A549 (cell line): ENCODE results near the gene LEO1. TPM values are rescaled to one million over a fixed set of nuclear protein-coding genes. Genes with fewer than 3 reads are reported as not detected.

Experiments
- ATAC-seq, 2 experiments: fragments of 200-7000 bp in 1 of 2; fragments of >200 bp in 1 of 2; cut with Nextera tagmentation in 1 of 2; cut with Tn5 transposase in 1 of 2; 3 replicates each; pipeline versions ENCODE4 v1.8.0 to v1.9.1; 2018 to 2020; ENCODE audit warnings: mild to moderate bottlenecking in 1 of 2, moderate library complexity in 1 of 2
- CTCF ChIA-PET: fragments of 300-600 bp; sonication (Branson Sonifier 250); formaldehyde crosslinking; extraction: SDS; loops from one replicate; lab custom pipeline; 2021; ENCODE audit warnings: antibody characterized with exemption, inconsistent platforms; lab: Yijun Ruan, JAX
- POLR2A ChIA-PET: fragments of 350-600 bp; formaldehyde crosslinking; extraction: SDS; loops from one replicate; lab custom pipeline; 2021; ENCODE audit warnings: antibody characterized with exemption, inconsistent platforms; lab: Yijun Ruan, JAX
- DNase-seq, 2 experiments: peaks; one replicate each; pipeline versions ENCODE4 v3.0.0 to v3.0.0-alpha.2; 2011 to 2016; ENCODE audit warnings: low read depth in 1 of 2, low spot score in 1 of 2
- FAIRE-seq: peaks from 2 replicates; lab custom pipeline; 2011; peaks lifted over from hg19 to GRCh38; lab: Jason Lieb, UNC
- H3K27ac ChIP-seq, 2 experiments: fragments of >200 bp; sonication (Bioruptor Twin); formaldehyde crosslinking; 3 replicates each; pipeline ENCODE4 v1.5.1; 2016 to 2017
- H3K4me1 ChIP-seq: fragments of >200 bp; sonication (Bioruptor Twin); formaldehyde crosslinking; 3 replicates; pipeline ENCODE4 v1.6.1; 2016
- H3K4me2 ChIP-seq: fragments of >200 bp; sonication (Bioruptor Twin); formaldehyde crosslinking; 3 replicates; pipeline ENCODE4 v1.6.1; 2016
- H3K4me3 ChIP-seq: fragments of >200 bp; sonication (Bioruptor Twin); formaldehyde crosslinking; 3 replicates; pipeline ENCODE4 v1.5.1; 2016
- H3K9me3 ChIP-seq: fragments of >200 bp; sonication (Bioruptor Twin); formaldehyde crosslinking; 3 replicates; pipeline ENCODE4 v1.6.1; 2016
- ATOH8 ChIP-seq: fragments of 250-450 bp; sonication (Bioruptor Pico); IDR thresholded peaks from 2 replicates; pipeline ENCODE4 v1.5.0; 2020; ENCODE audit warnings: low read depth, mild to moderate bottlenecking, moderate library complexity
- BHLHE40 ChIP-seq: IDR thresholded peaks from 2 replicates; pipeline ENCODE4 v1.6.1; 2012; ENCODE audit warnings: low read depth, low read length, inconsistent platforms
- CBX2 ChIP-seq: fragments of 200-600 bp; sonication (generic); IDR thresholded peaks from 2 replicates; pipeline ENCODE4 v1.6.1; 2016; ENCODE audit warnings: low read depth, mild to moderate bottlenecking, borderline replicate concordance
- CEBPB ChIP-seq, 2 experiments: fragments of >200 bp in 1 of 2; sonication (Bioruptor Twin) in 1 of 2; formaldehyde crosslinking in 1 of 2; IDR thresholded peaks; 2 replicates each; pipeline ENCODE4 v1.6.1; 2012 to 2016
- CHD2 ChIP-seq: fragments of 150-350 bp; IDR thresholded peaks from 2 replicates; pipeline ENCODE4 v1.6.1; 2014; ENCODE audit warnings: low read length; ENCODE audit not compliant: partially characterized antibody
- CHD4 ChIP-seq: fragments of 200-600 bp; sonication (generic); IDR thresholded peaks from 2 replicates; pipeline ENCODE4 v1.6.1; 2016; ENCODE audit warnings: antibody characterized with exemption, mild to moderate bottlenecking, borderline replicate concordance
- CTCF ChIP-seq: fragments of >200 bp; sonication (Bioruptor Twin); formaldehyde crosslinking; IDR thresholded peaks from 3 replicates; pipeline ENCODE4 v1.5.1; 2016
- EHMT2 ChIP-seq: fragments of 200-600 bp; sonication (generic); IDR thresholded peaks from 2 replicates; pipeline ENCODE4 v1.6.1; 2016; ENCODE audit warnings: antibody characterized with exemption, low read depth, mild to moderate bottlenecking, moderate library complexity
- ESRRA ChIP-seq: fragments of 150-350 bp; IDR thresholded peaks from 2 replicates; pipeline ENCODE4 v1.6.1; 2014; ENCODE audit warnings: mild to moderate bottlenecking, low read length, borderline replicate concordance
- FOSL2 ChIP-seq, 2 experiments: fragments of 450-650 bp in 1 of 2; fragments of >200 bp in 1 of 2; sonication (Bioruptor Twin) in 1 of 2; formaldehyde crosslinking; IDR thresholded peaks; 2 replicates each; pipeline versions ENCODE4 v1.5.0 to v1.6.1; 2016 to 2020; ENCODE audit warnings: mild to moderate bottlenecking in 1 of 2, moderate library complexity in 1 of 2
- FOXS1 ChIP-seq: fragments of 250-450 bp; sonication (Bioruptor Pico); IDR thresholded peaks from 2 replicates; pipeline ENCODE4 v1.5.0; 2020; ENCODE audit warnings: mild to moderate bottlenecking, moderate library complexity
- GATA3 ChIP-seq: IDR thresholded peaks from 2 replicates; pipeline ENCODE4 v1.6.1; 2012; ENCODE audit warnings: borderline replicate concordance
- HOXA7 ChIP-seq: fragments of 250-450 bp; sonication (Bioruptor Pico); IDR thresholded peaks from 2 replicates; pipeline ENCODE4 v1.5.0; 2020; ENCODE audit warnings: mild to moderate bottlenecking, moderate library complexity
- JUN ChIP-seq, 2 experiments: fragments of >200 bp; sonication (Bioruptor Twin); formaldehyde crosslinking; IDR thresholded peaks; 2 replicates in 1 of 2; 3 replicates in 1 of 2; pipeline ENCODE4 v1.6.1; 2016 to 2017
- JUNB ChIP-seq: fragments of >200 bp; sonication (Bioruptor Twin); formaldehyde crosslinking; IDR thresholded peaks from 2 replicates; pipeline ENCODE4 v1.6.1; 2016
- KDM1A ChIP-seq: fragments of 200-600 bp; sonication (generic); IDR thresholded peaks from 2 replicates; pipeline ENCODE4 v1.6.1; 2016; ENCODE audit warnings: low read depth, mild to moderate bottlenecking
- KDM5A ChIP-seq: fragments of 200-600 bp; sonication (generic); IDR thresholded peaks from 2 replicates; pipeline ENCODE4 v1.6.1; 2016; ENCODE audit warnings: antibody characterized with exemption, mild to moderate bottlenecking
- MAFK ChIP-seq: fragments of 450-650 bp; IDR thresholded peaks from 2 replicates; pipeline ENCODE4 v1.6.1; 2014; ENCODE audit not compliant: partially characterized antibody
- MAX ChIP-seq: IDR thresholded peaks from 2 replicates; pipeline ENCODE4 v1.6.1; 2012
- MAZ ChIP-seq: fragments of 150-350 bp; IDR thresholded peaks from 2 replicates; pipeline ENCODE4 v1.6.1; 2014; ENCODE audit warnings: antibody characterized with exemption, low read depth, low read length, borderline replicate concordance
- MYC ChIP-seq: IDR thresholded peaks from 2 replicates; pipeline ENCODE4 v1.6.1; 2012; ENCODE audit warnings: mild to moderate bottlenecking, inconsistent platforms, low read length, improper control_type of control experiment, borderline replicate concordance
- NR3C1 ChIP-seq: fragments of >200 bp; sonication (Bioruptor Twin); formaldehyde crosslinking; IDR thresholded peaks from 3 replicates; pipeline ENCODE4 v1.6.1; 2017
- PBX3 ChIP-seq: IDR thresholded peaks from 2 replicates; pipeline ENCODE4 v1.6.1; 2012
- PHF8 ChIP-seq: fragments of 200-600 bp; sonication (generic); IDR thresholded peaks from 2 replicates; pipeline ENCODE4 v1.6.1; 2016; ENCODE audit warnings: low read depth, mild to moderate bottlenecking, antibody characterized with exemption, moderate library complexity, borderline replicate concordance
- POLR2A ChIP-seq: IDR thresholded peaks from 2 replicates; pipeline ENCODE4 v1.6.1; 2012; ENCODE audit warnings: mild to moderate bottlenecking, low read length
- RAD21 ChIP-seq, 2 experiments: fragments of >200 bp in 1 of 2; sonication (Bioruptor Twin) in 1 of 2; formaldehyde crosslinking in 1 of 2; IDR thresholded peaks in 1 of 2; conservative IDR thresholded peaks in 1 of 2; 2 replicates in 1 of 2; 3 replicates in 1 of 2; pipeline ENCODE4 v1.6.1; 2012 to 2018; ENCODE audit warnings: inconsistent platforms in 1 of 2
- RARB ChIP-seq: fragments of 250-450 bp; sonication (Bioruptor Pico); IDR thresholded peaks from 2 replicates; pipeline ENCODE4 v1.8.0; 2021; ENCODE audit warnings: mild to moderate bottlenecking, moderate library complexity
- REST ChIP-seq: fragments of 200-600 bp; sonication (generic); IDR thresholded peaks from 2 replicates; pipeline ENCODE4 v1.6.1; 2016; ENCODE audit warnings: antibody characterized with exemption, mild to moderate bottlenecking, moderate library complexity
- RNF2 ChIP-seq: fragments of 200-600 bp; sonication (generic); IDR thresholded peaks from 2 replicates; pipeline ENCODE4 v1.6.1; 2016; ENCODE audit warnings: low read depth, mild to moderate bottlenecking, antibody characterized with exemption, moderate library complexity, borderline replicate concordance
- SMC3 ChIP-seq: fragments of >200 bp; sonication (Bioruptor Twin); formaldehyde crosslinking; IDR thresholded peaks from 3 replicates; pipeline ENCODE4 v1.6.1; 2018; ENCODE audit warnings: inconsistent platforms
- TFCP2L1 ChIP-seq: fragments of 250-450 bp; sonication (Bioruptor Pico); IDR thresholded peaks from 2 replicates; pipeline ENCODE4 v1.5.0; 2021; ENCODE audit warnings: mild to moderate bottlenecking
- TP53 ChIP-seq: fragments of 250-450 bp; sonication (Bioruptor Pico); IDR thresholded peaks from 2 replicates; pipeline ENCODE4 v1.5.0; 2021; ENCODE audit warnings: mild to moderate bottlenecking, moderate library complexity
- ZC3H11A ChIP-seq: fragments of 450-650 bp; IDR thresholded peaks from 2 replicates; pipeline ENCODE4 v1.6.1; 2014; ENCODE audit warnings: antibody characterized with exemption, mild to moderate bottlenecking
- ZNF302 ChIP-seq: fragments of 250-450 bp; sonication (Bioruptor Pico); IDR thresholded peaks from 2 replicates; pipeline ENCODE4 v1.9.0; 2021; ENCODE audit warnings: inconsistent platforms, mild to moderate bottlenecking, moderate library complexity
- ZSCAN20 ChIP-seq: fragments of 250-450 bp; sonication (Bioruptor Pico); IDR thresholded peaks from 2 replicates; pipeline ENCODE4 v1.8.0; 2022; ENCODE audit warnings: mild to moderate bottlenecking, moderate library complexity
- WGBS: methylation state at CpG from one replicate; pipeline ENCODE4 v1.1.6; 2017; ENCODE audit errors: missing lambda C conversion rate; 5-methylcytosine and 5-hydroxymethylcytosine counted together
- polyA plus RNA-seq, 4 experiments: library from polyadenylated mRNA; depleted of rRNA in 3 of 4; stranded (reverse); fragments of >200 nt; fragmentation: RNase III in 1 of 4; extraction: RNeasy Plus Mini Kit Qiagen cat#74134 plus additional on column Dnase treatment in 1 of 4; gene quantifications; 2 replicates in 3 of 4; 3 replicates in 1 of 4; pipeline ENCODE4 v1.2.3, GENCODE V29; 2011 to 2017

LEO1 gene
- polyA plus RNA-seq, 2 of the 4 experiments (the other 2 are of a cell fraction): 22.3 to 60.3 TPM

- peak in 1 of 2 experiments; percentile 17; a peak in 1 of 6 replicates for ATAC-seq
- ChIA-PET POLR2A (interaction anchor here (0.6 to 2.9 kb wide), 7 partner anchors 8 to 102 kb away, joined by 3 to 10 read pairs (median 4); partner anchors contain the start of gene LEO1), CTCF (interaction anchor here (1.2 to 1.7 kb wide), 3 partner anchors 15 to 58 kb away, joined by 3 to 8 read pairs (median 7); partner anchors contain the start of gene LEO1)
- Histone ChIP-seq H3K4me1 (peaks cover 25% of the 10 kb centered on the region; the same call in 2 of the 3 replicates), H3K27ac (peak overlapping the region; percentile 79 to 97), H3K9me3 (no peaks in the 10 kb centered on the region), H3K4me2 (peak overlapping the region; percentile 84), H3K4me3 (peak overlapping the region; percentile 54)
- WGBS: under 1% methylated on average over 4 of the region's 4 CpGs
- peak; percentile 85 to 86 for DNase-seq
- FAIRE-seq: no peak
- no peak for TF ChIP-seq KDM5A
- no peak for TF ChIP-seq KDM1A
- no peak for TF ChIP-seq MYC
- no peak for TF ChIP-seq EHMT2
- no peak for TF ChIP-seq CTCF
- TF ChIP-seq POLR2A: no peak
- TF ChIP-seq RNF2: no peak
- no peak for TF ChIP-seq PHF8
- peak; percentile 27 to 65; a peak in 2 of 4 replicates for TF ChIP-seq CEBPB (IDR thresholded peaks at IDR 0.05)
- no peak for TF ChIP-seq BHLHE40
- TF ChIP-seq FOXS1 (CRISPR knock-in tag): no peak
- peak; percentile 86 for TF ChIP-seq FOSL2 (IDR thresholded peaks at IDR 0.05)
- peak; percentile 96 for TF ChIP-seq FOSL2 (CRISPR knock-in tag; IDR thresholded peaks at IDR 0.05)
- no peak for TF ChIP-seq ESRRA
- TF ChIP-seq RAD21 (conservative IDR thresholded peaks at IDR 0.05 in 1 of 2, IDR thresholded peaks at IDR 0.05 in 1 of 2): no peak
- TF ChIP-seq SMC3: no peak
- TF ChIP-seq MAFK: peak; percentile 99
- no peak for TF ChIP-seq ZSCAN20 (CRISPR knock-in tag)
- TF ChIP-seq CHD4: no peak
- TF ChIP-seq TP53 (CRISPR knock-in tag): no peak
- peak; percentile 66; the same call in 1 of the 2 replicates for TF ChIP-seq JUNB
- TF ChIP-seq MAZ: no peak
- TF ChIP-seq NR3C1: no peak
- no peak for TF ChIP-seq TFCP2L1 (CRISPR knock-in tag)
- no peak for TF ChIP-seq PBX3
- no peak for TF ChIP-seq CBX2
- no peak for TF ChIP-seq ZNF302 (CRISPR knock-in tag)
- TF ChIP-seq HOXA7 (CRISPR knock-in tag): no peak
- no peak for TF ChIP-seq ZC3H11A
- TF ChIP-seq GATA3: no peak
- 0 out of 5 replicates have a peak, but pooled peaks of 1 of the 2 experiments have one; percentile 17 for TF ChIP-seq JUN (IDR thresholded peaks at IDR 0.05)
- no peak for TF ChIP-seq ATOH8
- TF ChIP-seq RARB (CRISPR knock-in tag): no peak
- no peak for TF ChIP-seq REST
- TF ChIP-seq MAX: 0 out of 2 replicates have a peak, but pooled peaks have one; percentile 17
- TF ChIP-seq CHD2: no peak
These were observed 49.6 kb upstream of the LEO1 start for GRCh38 chr15:52021128-52021671.
